Neural cell (in vitro differentiated cells): Measurements from ENCODE around the gene AKAP6. TPM values are rescaled to one million over a fixed set of nuclear protein-coding genes. Genes with fewer than 3 reads are reported as not detected.

Source experiments
- H2AFZ ChIP-seq: fragments of 200-600, 300-800 bp; sonication (generic), shearing (Covaris generic); 2 replicates; pipeline ENCODE4 v1.6.0; 2014; ENCODE audit warnings: low read depth, mild to moderate bottlenecking, antibody characterized with exemption, low read length, moderate library complexity
- H3F3A ChIP-seq: fragments of 200-600 bp; shearing (Covaris generic); 2 replicates; pipeline ENCODE4 v1.6.1; 2016; ENCODE audit warnings: mild to moderate bottlenecking, moderate library complexity, mixed read lengths, antibody characterized with exemption, low read length; ENCODE audit not compliant: insufficient read depth, poor library complexity, severe bottlenecking
- H3K27ac ChIP-seq: fragments of 200-600, 300-800 bp; sonication (generic), shearing (Covaris generic); 2 replicates; pipeline ENCODE4 v1.5.1; 2014; ENCODE audit warnings: mild to moderate bottlenecking, low read length, moderate library complexity
- H3K27me3 ChIP-seq: fragments of 300-800, 200-600 bp; sonication (generic), shearing (Covaris generic); 2 replicates; pipeline ENCODE4 v1.6.0; 2014; ENCODE audit warnings: mild to moderate bottlenecking, low read depth, low read length, moderate library complexity; ENCODE audit not compliant: insufficient read depth
- H3K36me3 ChIP-seq: fragments of 300-800, 200-600 bp; sonication (generic), shearing (Covaris generic); 2 replicates; pipeline ENCODE4 v1.5.1; 2014; ENCODE audit warnings: mild to moderate bottlenecking, antibody characterized with exemption, low read length, moderate library complexity; ENCODE audit not compliant: insufficient read depth
- H3K4me2 ChIP-seq: fragments of 300-800, 200-600 bp; sonication (generic), shearing (Covaris generic); 2 replicates; pipeline ENCODE4 v1.6.0; 2014; ENCODE audit warnings: mild to moderate bottlenecking, low read length
- H3K4me3 ChIP-seq: fragments of 300-800, 200-600 bp; sonication (generic), shearing (Covaris generic); 2 replicates; pipeline ENCODE4 v1.5.1; 2014; ENCODE audit warnings: mild to moderate bottlenecking, low read length, moderate library complexity
- H3K79me2 ChIP-seq: fragments of 200-600 bp; shearing (Covaris generic); replicated peaks from 2 replicates; pipeline ENCODE4 v1.6.0; 2014; ENCODE audit warnings: mild to moderate bottlenecking, low read length, moderate library complexity; ENCODE audit not compliant: insufficient read depth
- H3K9ac ChIP-seq: fragments of 300-800, 200-600 bp; sonication (generic), shearing (Covaris generic); 2 replicates; pipeline ENCODE4 v1.6.1; 2016; ENCODE audit warnings: mild to moderate bottlenecking, low read length, mixed read lengths
- H3K9me2 ChIP-seq: fragments of 200-600 bp; shearing (Covaris generic); 2 replicates; pipeline ENCODE4 v1.6.1; 2016; ENCODE audit warnings: mild to moderate bottlenecking, low read length, mixed read lengths; ENCODE audit not compliant: insufficient read depth
- H3K9me3 ChIP-seq: fragments of 200-600, 300-800 bp; sonication (generic), shearing (Covaris generic); 2 replicates; pipeline ENCODE4 v1.6.1; 2016; ENCODE audit warnings: mild to moderate bottlenecking, mixed run types, low read length, moderate library complexity, mixed read lengths
- H4K20me1 ChIP-seq: fragments of 200-600 bp; shearing (Covaris generic); 2 replicates; pipeline ENCODE4 v1.6.1; 2016; ENCODE audit warnings: mild to moderate bottlenecking, mixed run types; ENCODE audit not compliant: insufficient read depth
- EP300 ChIP-seq: fragments of 450-650 bp; conservative IDR thresholded peaks from 2 replicates; pipeline ENCODE4 v1.6.1; 2014; ENCODE audit warnings: antibody characterized with exemption, mild to moderate bottlenecking, moderate library complexity; ENCODE audit not compliant: poor library complexity, severe bottlenecking
- EZH2 ChIP-seq: fragments of 200-600, 300-800 bp; shearing (Covaris generic), sonication (generic); IDR thresholded peaks from 2 replicates; pipeline ENCODE4 v1.6.1; 2014; ENCODE audit warnings: antibody characterized with exemption, low read length, borderline replicate concordance, mild to moderate bottlenecking; ENCODE audit not compliant: insufficient read depth, poor library complexity, severe bottlenecking
- MXI1 ChIP-seq: fragments of 450-650 bp; conservative IDR thresholded peaks from 2 replicates; pipeline ENCODE4 v1.6.1; 2014; ENCODE audit warnings: antibody characterized with exemption, mild to moderate bottlenecking; ENCODE audit not compliant: poor library complexity, severe bottlenecking
- POLR2AphosphoS5 ChIP-seq: IDR thresholded peaks from 2 replicates; pipeline ENCODE4 v1.6.1; 2012
- RAD21 ChIP-seq: fragments of 450-650 bp; conservative IDR thresholded peaks from 2 replicates; pipeline ENCODE4 v1.6.1; 2014; ENCODE audit warnings: antibody characterized with exemption, mild to moderate bottlenecking, moderate library complexity
- SMC3 ChIP-seq: fragments of 450-650 bp; conservative IDR thresholded peaks from 2 replicates; pipeline ENCODE4 v1.6.1; 2014; ENCODE audit warnings: antibody characterized with exemption, mild to moderate bottlenecking, moderate library complexity; ENCODE audit not compliant: poor library complexity
- TAF1 ChIP-seq: IDR thresholded peaks from 2 replicates; pipeline ENCODE4 v1.6.1; 2012; ENCODE audit warnings: low read depth
- polyA plus RNA-seq: library from polyadenylated mRNA; depleted of rRNA; stranded (reverse); fragments of >200 nt; gene quantifications from 2 replicates; pipeline ENCODE4 v1.2.3, GENCODE V29; 2014
- TF ChIP-seq, protein P1 (sequence below): fragments of 450-650 bp; IDR thresholded peaks from 2 replicates; pipeline ENCODE4 v1.5.1; 2014; ENCODE audit warnings: antibody characterized with exemption, mild to moderate bottlenecking, moderate library complexity; ENCODE audit not compliant: poor library complexity, severe bottlenecking
- TF ChIP-seq, protein P2 (sequence below): IDR thresholded peaks from 2 replicates; pipeline ENCODE4 v1.6.1; 2012; ENCODE audit warnings: borderline replicate concordance

The AKAP6 gene
- polyA plus RNA-seq, 1 donor from 2014 or later, result 15.8 TPM

DNA sequence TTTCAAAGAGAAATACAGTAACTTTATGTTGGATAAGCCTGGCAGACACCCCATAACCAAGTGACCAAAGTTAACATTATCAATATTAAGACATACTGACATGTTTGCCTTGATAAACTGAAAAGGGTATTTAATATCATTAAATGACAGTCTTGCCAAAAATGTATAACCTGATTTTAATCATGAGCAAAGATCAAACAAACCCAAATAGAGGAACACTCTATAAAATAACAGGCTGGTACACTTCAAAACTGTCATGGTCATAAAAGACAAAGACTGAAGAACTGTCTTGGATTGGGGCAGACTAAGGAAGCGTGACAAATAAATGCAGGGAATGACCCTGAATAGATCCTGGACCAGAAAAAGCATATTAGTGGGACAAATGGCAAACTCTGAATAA is 64.0 kb downstream of the AKAP6 start:
- no peaks in the 10 kb centered on the region for H3K27me3 ChIP-seq
- TF ChIP-seq EZH2, result no peak
- TF ChIP-seq RAD21, result no peak
- TF ChIP-seq TAF1, result no peak
- H3K79me2 ChIP-seq, result peaks cover 24% of the 10 kb centered on the region
- H3K4me3 ChIP-seq, result no peak overlapping the region
- H3K9me2 ChIP-seq, result no peaks in the 10 kb centered on the region
- H3K9me3 ChIP-seq, result peaks cover 9% of the 10 kb centered on the region
- H2AFZ ChIP-seq, result no peak overlapping the region
- H4K20me1 ChIP-seq, result no peaks in the 10 kb centered on the region
- no peak overlapping the region for H3K4me2 ChIP-seq
- H3F3A ChIP-seq, result no peaks in the 10 kb centered on the region
- H3K36me3 ChIP-seq, result no peaks in the 10 kb centered on the region
- no peak overlapping the region for H3K9ac ChIP-seq
- no peak overlapping the region for H3K27ac ChIP-seq

DNA sequence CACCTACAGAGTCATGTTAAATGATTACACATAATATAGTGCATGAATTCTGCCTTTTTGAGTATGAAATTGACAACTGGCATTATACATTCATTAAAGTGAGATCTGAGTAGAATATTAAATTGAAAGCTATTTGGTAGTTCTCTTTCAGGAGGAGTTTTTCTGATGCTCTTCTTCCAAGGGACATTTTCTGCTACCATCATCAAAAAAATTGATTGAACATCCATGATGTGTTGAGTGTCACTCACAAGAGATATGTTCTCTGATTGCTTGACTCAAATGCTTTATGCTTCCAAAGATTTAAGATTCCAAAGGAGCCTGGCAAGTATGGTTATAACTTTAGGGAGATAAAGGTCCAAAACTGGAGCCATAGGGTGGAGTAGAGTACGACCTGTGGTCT is 64.9 kb downstream of the AKAP6 start:
- no peak overlapping the region for H3K4me2 ChIP-seq
- no peaks in the 10 kb centered on the region for H3K27me3 ChIP-seq
- no peaks in the 10 kb centered on the region for H3F3A ChIP-seq
- no peaks in the 10 kb centered on the region for H3K9me2 ChIP-seq
- H3K4me3 ChIP-seq, result no peak overlapping the region
- no peaks in the 10 kb centered on the region for H3K36me3 ChIP-seq
- H3K27ac ChIP-seq, result no peak overlapping the region
- no peak overlapping the region for H2AFZ ChIP-seq
- H3K9ac ChIP-seq, result no peak overlapping the region
- peaks cover 9% of the 10 kb centered on the region for H3K9me3 ChIP-seq
- TF ChIP-seq POLR2AphosphoS5 (no peak), EZH2 (no peak), MXI1 (no peak), TAF1 (no peak), SMC3 (no peak), EP300 (no peak), RAD21 (no peak)
- TF ChIP-seq, protein P1, sequence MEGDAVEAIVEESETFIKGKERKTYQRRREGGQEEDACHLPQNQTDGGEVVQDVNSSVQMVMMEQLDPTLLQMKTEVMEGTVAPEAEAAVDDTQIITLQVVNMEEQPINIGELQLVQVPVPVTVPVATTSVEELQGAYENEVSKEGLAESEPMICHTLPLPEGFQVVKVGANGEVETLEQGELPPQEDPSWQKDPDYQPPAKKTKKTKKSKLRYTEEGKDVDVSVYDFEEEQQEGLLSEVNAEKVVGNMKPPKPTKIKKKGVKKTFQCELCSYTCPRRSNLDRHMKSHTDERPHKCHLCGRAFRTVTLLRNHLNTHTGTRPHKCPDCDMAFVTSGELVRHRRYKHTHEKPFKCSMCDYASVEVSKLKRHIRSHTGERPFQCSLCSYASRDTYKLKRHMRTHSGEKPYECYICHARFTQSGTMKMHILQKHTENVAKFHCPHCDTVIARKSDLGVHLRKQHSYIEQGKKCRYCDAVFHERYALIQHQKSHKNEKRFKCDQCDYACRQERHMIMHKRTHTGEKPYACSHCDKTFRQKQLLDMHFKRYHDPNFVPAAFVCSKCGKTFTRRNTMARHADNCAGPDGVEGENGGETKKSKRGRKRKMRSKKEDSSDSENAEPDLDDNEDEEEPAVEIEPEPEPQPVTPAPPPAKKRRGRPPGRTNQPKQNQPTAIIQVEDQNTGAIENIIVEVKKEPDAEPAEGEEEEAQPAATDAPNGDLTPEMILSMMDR, result no peak
- TF ChIP-seq, protein P2, sequence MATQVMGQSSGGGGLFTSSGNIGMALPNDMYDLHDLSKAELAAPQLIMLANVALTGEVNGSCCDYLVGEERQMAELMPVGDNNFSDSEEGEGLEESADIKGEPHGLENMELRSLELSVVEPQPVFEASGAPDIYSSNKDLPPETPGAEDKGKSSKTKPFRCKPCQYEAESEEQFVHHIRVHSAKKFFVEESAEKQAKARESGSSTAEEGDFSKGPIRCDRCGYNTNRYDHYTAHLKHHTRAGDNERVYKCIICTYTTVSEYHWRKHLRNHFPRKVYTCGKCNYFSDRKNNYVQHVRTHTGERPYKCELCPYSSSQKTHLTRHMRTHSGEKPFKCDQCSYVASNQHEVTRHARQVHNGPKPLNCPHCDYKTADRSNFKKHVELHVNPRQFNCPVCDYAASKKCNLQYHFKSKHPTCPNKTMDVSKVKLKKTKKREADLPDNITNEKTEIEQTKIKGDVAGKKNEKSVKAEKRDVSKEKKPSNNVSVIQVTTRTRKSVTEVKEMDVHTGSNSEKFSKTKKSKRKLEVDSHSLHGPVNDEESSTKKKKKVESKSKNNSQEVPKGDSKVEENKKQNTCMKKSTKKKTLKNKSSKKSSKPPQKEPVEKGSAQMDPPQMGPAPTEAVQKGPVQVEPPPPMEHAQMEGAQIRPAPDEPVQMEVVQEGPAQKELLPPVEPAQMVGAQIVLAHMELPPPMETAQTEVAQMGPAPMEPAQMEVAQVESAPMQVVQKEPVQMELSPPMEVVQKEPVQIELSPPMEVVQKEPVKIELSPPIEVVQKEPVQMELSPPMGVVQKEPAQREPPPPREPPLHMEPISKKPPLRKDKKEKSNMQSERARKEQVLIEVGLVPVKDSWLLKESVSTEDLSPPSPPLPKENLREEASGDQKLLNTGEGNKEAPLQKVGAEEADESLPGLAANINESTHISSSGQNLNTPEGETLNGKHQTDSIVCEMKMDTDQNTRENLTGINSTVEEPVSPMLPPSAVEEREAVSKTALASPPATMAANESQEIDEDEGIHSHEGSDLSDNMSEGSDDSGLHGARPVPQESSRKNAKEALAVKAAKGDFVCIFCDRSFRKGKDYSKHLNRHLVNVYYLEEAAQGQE, result no peak
- no peaks in the 10 kb centered on the region for H4K20me1 ChIP-seq
- H3K79me2 ChIP-seq, result peaks cover 24% of the 10 kb centered on the region

DNA sequence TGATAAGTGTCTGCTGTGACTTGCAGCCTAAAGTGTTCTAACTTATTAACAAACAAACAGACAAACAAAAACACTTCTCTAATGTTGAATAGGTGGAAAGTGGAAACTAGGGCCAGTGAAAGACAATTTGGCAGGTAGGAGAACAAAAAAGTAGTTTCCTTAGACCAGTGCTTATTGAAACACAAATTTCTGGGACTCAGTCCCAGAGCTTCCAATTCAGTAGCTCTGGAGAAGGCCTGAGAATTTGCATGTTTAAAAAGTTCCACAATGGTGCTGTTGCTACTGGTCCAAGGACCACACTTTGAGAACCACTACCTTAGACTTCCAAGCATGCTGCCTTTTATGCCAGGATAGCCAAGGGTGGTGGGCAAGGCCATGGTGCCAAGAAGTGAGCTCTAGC is 67.8 kb downstream of the AKAP6 start:
- no peak overlapping the region for H2AFZ ChIP-seq
- no peaks in the 10 kb centered on the region for H3K27me3 ChIP-seq
- H3K9me2 ChIP-seq, result no peaks in the 10 kb centered on the region
- H3K36me3 ChIP-seq, result no peaks in the 10 kb centered on the region
- no peak overlapping the region for H3K9ac ChIP-seq
- H3K4me3 ChIP-seq, result no peak overlapping the region
- H3K79me2 ChIP-seq, result peaks cover 17% of the 10 kb centered on the region
- no peak overlapping the region for H3K4me2 ChIP-seq
- no peaks in the 10 kb centered on the region for H3F3A ChIP-seq
- H3K27ac ChIP-seq, result no peak overlapping the region
- no peaks in the 10 kb centered on the region for H4K20me1 ChIP-seq
- no peak for TF ChIP-seq POLR2AphosphoS5
- TF ChIP-seq EP300, result no peak
- peaks cover 5% of the 10 kb centered on the region for H3K9me3 ChIP-seq
